Measurements from ENCODE around the gene ACTR8.
A peak's percentile ranks its signal among the peaks of the same experiment; 100 is the strongest.

The ACTR8 gene

DNA sequence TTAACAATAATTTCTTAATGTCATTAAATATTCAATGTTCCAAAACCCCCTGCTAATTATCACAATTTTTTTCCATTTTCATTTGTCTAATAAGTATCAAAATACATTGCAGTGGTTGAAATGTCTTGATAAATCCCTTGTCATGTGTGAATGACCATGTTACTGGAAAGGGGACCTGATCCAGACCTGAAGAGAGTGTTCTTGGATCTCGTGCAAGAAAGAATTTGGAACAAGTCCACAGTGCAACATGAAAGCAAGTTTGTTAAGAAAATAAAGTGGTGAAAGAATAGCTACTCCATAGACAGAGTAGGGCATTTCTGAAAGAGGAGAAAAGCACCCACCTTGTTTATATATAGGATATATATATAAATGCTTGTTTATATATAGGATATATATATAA is 20.1 kb upstream of the ACTR8 start:
- TF ChIP-seq, protein P1, sequence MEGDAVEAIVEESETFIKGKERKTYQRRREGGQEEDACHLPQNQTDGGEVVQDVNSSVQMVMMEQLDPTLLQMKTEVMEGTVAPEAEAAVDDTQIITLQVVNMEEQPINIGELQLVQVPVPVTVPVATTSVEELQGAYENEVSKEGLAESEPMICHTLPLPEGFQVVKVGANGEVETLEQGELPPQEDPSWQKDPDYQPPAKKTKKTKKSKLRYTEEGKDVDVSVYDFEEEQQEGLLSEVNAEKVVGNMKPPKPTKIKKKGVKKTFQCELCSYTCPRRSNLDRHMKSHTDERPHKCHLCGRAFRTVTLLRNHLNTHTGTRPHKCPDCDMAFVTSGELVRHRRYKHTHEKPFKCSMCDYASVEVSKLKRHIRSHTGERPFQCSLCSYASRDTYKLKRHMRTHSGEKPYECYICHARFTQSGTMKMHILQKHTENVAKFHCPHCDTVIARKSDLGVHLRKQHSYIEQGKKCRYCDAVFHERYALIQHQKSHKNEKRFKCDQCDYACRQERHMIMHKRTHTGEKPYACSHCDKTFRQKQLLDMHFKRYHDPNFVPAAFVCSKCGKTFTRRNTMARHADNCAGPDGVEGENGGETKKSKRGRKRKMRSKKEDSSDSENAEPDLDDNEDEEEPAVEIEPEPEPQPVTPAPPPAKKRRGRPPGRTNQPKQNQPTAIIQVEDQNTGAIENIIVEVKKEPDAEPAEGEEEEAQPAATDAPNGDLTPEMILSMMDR (IDR thresholded peaks at IDR 0.05; ENCODE audit: borderline replicate concordance, control extremely low read depth, extremely low read depth, insufficient read depth, missing control alignments), result no peak
- no peak for DNase-seq (ENCODE audit: low spot score)
- in situ Hi-C loops (cut with MboI; ENCODE audit: low sequenced_read_pairs, unreplicated experiment), result no loop called here

DNA sequence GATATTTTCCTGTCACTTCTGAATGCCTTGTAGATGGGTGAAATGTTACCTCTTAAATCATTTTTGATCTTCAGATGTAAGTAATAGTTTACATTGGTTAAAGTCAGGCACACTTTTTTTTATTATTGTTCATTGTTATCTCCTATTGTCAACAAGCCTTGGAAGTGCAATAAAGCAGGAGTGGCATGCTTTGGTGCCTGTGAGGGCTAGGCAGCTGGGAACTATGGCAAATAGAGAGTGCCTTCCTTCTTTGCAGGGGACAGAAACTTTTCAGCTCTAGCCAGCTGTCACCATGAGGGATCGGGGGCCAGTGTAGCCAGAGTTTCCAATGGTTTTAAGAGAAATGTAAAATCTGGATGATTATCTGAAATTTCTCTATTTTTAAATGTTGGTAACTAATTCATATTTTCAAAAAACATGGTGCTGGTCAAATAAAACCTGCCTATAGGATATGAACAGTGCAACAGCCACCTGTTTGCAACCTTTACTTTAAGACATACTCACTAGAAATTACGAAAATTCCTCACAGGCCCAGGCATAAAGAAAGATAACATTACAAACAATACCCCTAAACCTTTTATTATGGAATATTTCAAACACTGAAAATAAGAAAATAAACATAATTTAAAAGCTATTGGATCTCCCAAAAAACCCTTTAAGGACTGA is 18.8 kb upstream of the ACTR8 start:
- in situ Hi-C loops (cut with MboI; ENCODE audit: low sequenced_read_pairs, unreplicated experiment), result no loop called here
- TF ChIP-seq, protein P1 (IDR thresholded peaks at IDR 0.05; ENCODE audit: borderline replicate concordance, control extremely low read depth, extremely low read depth, insufficient read depth, missing control alignments), result no peak
- DNase-seq (ENCODE audit: low spot score), result no peak

DNA sequence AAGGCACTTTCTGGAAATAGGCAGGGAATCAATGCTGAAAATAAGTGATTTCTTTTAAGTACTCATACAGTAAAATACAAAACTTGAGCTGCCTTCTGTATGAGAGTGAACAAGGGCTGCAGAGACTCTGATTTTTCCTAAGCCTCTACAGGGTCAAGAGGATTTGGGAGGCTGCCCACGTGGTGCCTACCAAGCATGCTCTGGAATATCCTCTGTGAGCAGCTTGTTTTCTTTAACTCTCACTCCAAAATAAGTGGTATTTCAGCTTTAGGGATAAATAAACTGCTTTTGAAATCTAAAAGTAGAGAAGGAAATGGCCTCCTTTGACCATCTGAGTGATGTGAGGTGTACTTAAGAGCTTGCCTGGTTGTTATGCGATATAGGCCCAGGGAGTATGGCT is 17.8 kb upstream of the ACTR8 start:
- DNase-seq (ENCODE audit: low spot score), result no peak
- TF ChIP-seq, protein P1 (IDR thresholded peaks at IDR 0.05; ENCODE audit: borderline replicate concordance, control extremely low read depth, extremely low read depth, insufficient read depth, missing control alignments), result no peak
- in situ Hi-C loops (cut with MboI; ENCODE audit: low sequenced_read_pairs, unreplicated experiment), result no loop called here

DNA sequence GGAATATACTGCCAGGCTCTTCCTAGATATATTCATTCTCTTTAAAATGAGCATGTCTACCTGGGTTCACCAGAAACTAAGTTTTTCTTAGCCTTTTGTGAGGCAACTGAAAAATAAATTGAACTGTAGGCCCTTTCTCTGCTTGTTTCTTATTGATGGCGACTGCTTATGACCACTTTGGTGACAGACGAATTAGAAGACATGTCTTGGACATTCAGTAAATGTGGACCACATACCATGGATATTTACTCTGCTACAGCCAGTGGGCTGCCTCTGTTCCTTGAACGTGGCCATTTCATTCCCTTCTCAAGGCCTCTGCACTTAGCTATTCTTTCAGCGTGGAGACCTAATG is 10.3 kb upstream of the ACTR8 start:
- DNase-seq (ENCODE audit: low spot score), result no peak
- in situ Hi-C loops (cut with MboI; ENCODE audit: low sequenced_read_pairs, unreplicated experiment), result no loop called here
- TF ChIP-seq, protein P1 (IDR thresholded peaks at IDR 0.05; ENCODE audit: borderline replicate concordance, control extremely low read depth, extremely low read depth, insufficient read depth, missing control alignments), result no peak

DNA sequence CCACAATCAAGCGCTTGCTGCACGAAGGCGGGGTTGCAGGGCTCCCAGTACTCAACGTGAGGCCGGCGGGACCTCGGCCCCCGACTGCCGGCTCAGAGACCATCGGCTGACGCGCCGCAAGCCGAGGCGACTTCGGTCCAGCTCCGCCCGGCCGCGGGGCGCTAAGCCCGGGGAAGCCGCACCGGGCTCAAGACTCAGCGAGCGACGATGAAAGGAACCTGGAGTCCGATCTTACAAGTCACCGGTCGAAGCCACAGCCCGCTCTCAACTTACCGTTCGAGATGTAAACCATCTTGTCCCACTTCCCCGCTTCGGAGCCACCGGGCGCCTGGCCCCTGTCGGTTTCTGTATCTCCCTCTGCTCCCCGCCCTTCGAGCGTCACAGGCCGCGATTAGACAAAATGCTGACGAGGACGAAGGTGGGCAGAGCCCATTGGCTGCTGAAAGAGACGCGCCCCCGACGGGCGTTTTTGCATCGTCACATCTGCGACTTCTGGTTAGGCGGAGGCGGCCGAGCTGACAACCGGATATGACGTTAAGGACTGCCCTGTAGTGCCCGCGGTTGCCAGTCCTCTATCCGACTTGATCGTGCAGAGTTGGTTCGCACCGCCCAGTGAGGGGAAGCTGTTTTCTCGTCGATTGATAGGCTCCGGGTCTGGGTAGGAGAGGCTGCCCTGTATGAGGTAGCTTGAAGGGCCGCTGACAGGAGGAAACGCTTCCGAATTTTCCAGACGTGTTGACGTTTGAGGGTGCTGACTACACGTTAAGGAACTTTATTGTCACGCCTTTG is 9.7 kb upstream of the ACTR8 start, which contains the start of gene SELENOK:
TSS of gene SELENOK (minus strand) at position 363 of the 789 bp plus-strand sequence.
- in situ Hi-C loops (cut with MboI; ENCODE audit: low sequenced_read_pairs, unreplicated experiment), result no loop called here
- TF ChIP-seq, protein P1 (IDR thresholded peaks at IDR 0.05; ENCODE audit: borderline replicate concordance, control extremely low read depth, extremely low read depth, insufficient read depth, missing control alignments), result no peak
- peak; percentile 92 for DNase-seq (ENCODE audit: low spot score)

DNA sequence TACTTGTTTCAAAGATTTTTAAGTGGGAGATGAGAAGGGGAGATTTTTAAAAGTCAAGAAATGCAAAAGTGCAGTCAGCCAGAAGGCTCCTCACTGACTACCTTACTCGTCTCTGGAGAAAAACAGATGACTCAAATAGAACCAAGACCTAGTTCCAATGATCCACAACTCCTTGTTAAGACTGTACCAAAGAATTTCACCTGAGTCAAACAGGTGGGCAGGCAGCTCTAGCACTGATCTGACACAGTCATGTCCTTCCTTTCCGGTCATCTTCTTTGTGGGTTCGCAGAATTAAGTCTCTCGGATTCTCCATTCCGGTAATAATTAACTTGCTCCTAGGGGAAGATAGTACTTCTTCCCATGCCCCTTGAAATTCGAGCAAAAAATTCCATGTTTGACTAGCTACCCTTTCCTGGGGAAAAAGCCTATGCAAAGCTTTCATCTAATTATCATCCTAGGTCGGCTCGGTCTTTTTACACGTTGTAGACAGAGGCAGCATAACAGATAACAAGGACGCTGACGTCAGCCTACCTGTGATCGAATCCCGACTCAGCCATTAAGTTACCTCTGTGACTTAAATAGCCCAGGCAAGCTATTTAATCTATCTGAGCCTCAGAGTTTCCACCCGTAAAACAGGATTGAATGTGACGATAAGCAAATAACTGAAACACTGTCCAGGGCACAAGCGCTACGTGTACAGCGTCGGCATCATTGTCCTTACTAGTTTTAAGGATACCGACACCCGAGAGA is 8.9 kb upstream of the ACTR8 start:
- in situ Hi-C loops (cut with MboI; ENCODE audit: low sequenced_read_pairs, unreplicated experiment), result no loop called here
- peak; percentile 31 for DNase-seq (ENCODE audit: low spot score)
- TF ChIP-seq, protein P1 (IDR thresholded peaks at IDR 0.05; ENCODE audit: borderline replicate concordance, control extremely low read depth, extremely low read depth, insufficient read depth, missing control alignments), result no peak

All from GM13976 (cell line).